GM23248 (cell line): Measurements from ENCODE around the gene ITPRID2.

ENCODE experiments used
- EZH2 ChIP-seq: fragments of 200-600 bp; sonication (generic); IDR thresholded peaks from 2 replicates; pipeline ENCODE4 v1.6.1; 2018; ENCODE audit warnings: antibody characterized with exemption, mild to moderate bottlenecking; ENCODE audit not compliant: insufficient read depth, poor library complexity, severe bottlenecking
- EZH2phosphoT487 ChIP-seq: fragments of 200-600 bp; sonication (generic); IDR thresholded peaks from 2 replicates; pipeline ENCODE4 v1.6.1; 2018; ENCODE audit warnings: antibody characterized with exemption, moderate library complexity, mild to moderate bottlenecking, low read depth; ENCODE audit not compliant: insufficient read depth

DNA sequence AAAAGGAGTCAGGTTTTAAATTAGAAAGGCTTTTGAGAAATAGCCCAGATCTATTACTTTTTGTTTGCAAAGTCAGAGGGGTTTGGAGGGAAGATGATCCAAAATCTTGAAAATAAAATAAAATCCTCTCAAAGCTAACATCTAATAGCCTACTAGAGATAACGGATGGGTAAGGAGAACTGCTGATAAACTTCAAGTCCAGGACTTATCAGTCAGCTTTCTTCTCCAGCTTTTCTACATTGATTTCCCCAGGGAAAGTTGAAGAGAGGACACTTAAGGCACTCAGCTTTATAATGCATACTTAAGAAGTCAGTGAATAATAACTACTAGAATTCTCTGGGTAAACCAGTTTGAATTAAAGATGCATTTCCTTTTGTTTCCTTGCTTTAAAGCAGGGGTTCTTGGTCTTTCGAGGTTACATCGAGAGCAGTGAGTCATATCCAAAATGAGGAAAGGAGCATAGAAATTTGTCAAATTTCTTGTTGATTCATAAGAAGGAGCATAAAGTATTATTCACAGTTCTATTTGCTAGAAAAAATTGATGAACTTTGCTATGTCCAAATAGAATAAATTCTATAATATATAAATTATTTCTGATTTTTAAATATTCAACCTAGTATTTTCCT, 43.2 kb upstream of the ITPRID2 start:
- TF ChIP-seq EZH2phosphoT487 (no peak), EZH2 (no peak)
